Suprapubic skin (tissue), 3 donors: Measurements from ENCODE around the gene NTN4.

Experiments used
- CTCF ChIP-seq, 2 donors: fragments of 200-600 bp in 1 of 2; fragments of 450-650 bp in 1 of 2; sonication (generic) in 1 of 2; IDR thresholded peaks; one replicate each; pipeline ENCODE4 v1.5.1; 2016 to 2019; ENCODE audit warnings: antibody characterized with exemption in 2 of 2, mild to moderate bottlenecking in 1 of 2, moderate library complexity in 1 of 2
- POLR2A ChIP-seq, 2 donors: fragments of 450-650 bp; IDR thresholded peaks; one replicate each; pipeline ENCODE4 v1.6.1; 2017; ENCODE audit warnings: antibody characterized with exemption in 2 of 2, mild to moderate bottlenecking in 2 of 2, moderate library complexity in 2 of 2

- TF ChIP-seq CTCF (IDR thresholded peaks at IDR 0.05) (no peak), POLR2A (IDR thresholded peaks at IDR 0.05) (no peak)
Observed at GRCh38 chr12:95687937-95688336, 102.6 kb downstream of the NTN4 start.
